OCI-LY1 (cell line): ENCODE results near the gene KRTAP11-1.

ENCODE experiments used
- H2AFZ ChIP-seq: fragments of 200-600 bp; sonication (generic), shearing (Covaris generic); 2 replicates; pipeline ENCODE4 v1.6.0; 2014; ENCODE audit warnings: antibody characterized with exemption, mild to moderate bottlenecking, low read length
- H3F3A ChIP-seq: fragments of 200-600 bp; sonication (generic), shearing (Covaris generic); 2 replicates; pipeline ENCODE4 v1.6.0; 2014; ENCODE audit warnings: mild to moderate bottlenecking, antibody characterized with exemption, low read length, moderate library complexity; ENCODE audit not compliant: insufficient read depth
- H3K27ac ChIP-seq: fragments of 200-600 bp; sonication (generic); 2 replicates; pipeline ENCODE4 v1.5.1; 2014; ENCODE audit warnings: low read length, mixed run types, mild to moderate bottlenecking, low read depth; ENCODE audit not compliant: poor library complexity, severe bottlenecking
- H3K27me3 ChIP-seq: fragments of 200-600 bp; sonication (generic); 2 replicates; pipeline ENCODE4 v1.6.0; 2014; ENCODE audit warnings: antibody characterized with exemption, mild to moderate bottlenecking, low read length, moderate library complexity; ENCODE audit not compliant: insufficient read depth
- H3K36me3 ChIP-seq: fragments of 200-600 bp; sonication (generic); 2 replicates; pipeline ENCODE4 v1.6.1; 2014; ENCODE audit warnings: mild to moderate bottlenecking, antibody characterized with exemption, low read length, moderate library complexity, mixed read lengths; ENCODE audit not compliant: insufficient read depth
- H3K4me1 ChIP-seq: fragments of 200-600 bp; sonication (generic); 2 replicates; pipeline ENCODE4 v1.5.1; 2014; ENCODE audit warnings: mild to moderate bottlenecking, low read length, moderate library complexity; ENCODE audit not compliant: insufficient read depth, severe bottlenecking
- H3K4me2 ChIP-seq: fragments of 200-600 bp; sonication (generic), shearing (Covaris generic); 2 replicates; pipeline ENCODE4 v1.6.1; 2014; ENCODE audit warnings: low read length
- H3K4me3 ChIP-seq: fragments of 200-600 bp; sonication (generic); 2 replicates; pipeline ENCODE4 v1.5.1; 2014; ENCODE audit warnings: low read length, low read depth, mild to moderate bottlenecking, mixed read lengths; ENCODE audit not compliant: poor library complexity, severe bottlenecking
- H3K79me2 ChIP-seq: fragments of 200-600 bp; shearing (Covaris generic); 2 replicates; pipeline ENCODE4 v1.6.1; 2016; ENCODE audit warnings: mixed run types, low read length, mixed read lengths; ENCODE audit not compliant: insufficient read depth
- H3K9ac ChIP-seq: fragments of 200-600 bp; sonication (generic), shearing (Covaris generic); 2 replicates; pipeline ENCODE4 v1.6.1; 2014; ENCODE audit warnings: mild to moderate bottlenecking, low read length, mixed read lengths
- H3K9me2 ChIP-seq: fragments of 200-600 bp; sonication (generic), shearing (Covaris generic); 2 replicates; pipeline ENCODE4 v1.6.1; 2014; ENCODE audit warnings: low read depth, mild to moderate bottlenecking, low read length, mixed read lengths
- H3K9me3 ChIP-seq: fragments of 200-600 bp; shearing (Covaris generic); 2 replicates; pipeline ENCODE4 v1.6.1; 2014; ENCODE audit warnings: low read length, mixed read lengths
- H4K20me1 ChIP-seq: fragments of 200-600 bp; sonication (generic), shearing (Covaris generic); 2 replicates; pipeline ENCODE4 v1.6.0; 2016; ENCODE audit warnings: mild to moderate bottlenecking, low read length; ENCODE audit not compliant: insufficient read depth
- EZH2 ChIP-seq: fragments of 200-600 bp; sonication (generic), shearing (Covaris generic); IDR thresholded peaks from 2 replicates; pipeline ENCODE4 v1.8.0; 2017; ENCODE audit warnings: borderline replicate concordance, mixed run types, mild to moderate bottlenecking, antibody characterized with exemption, low read length, moderate library complexity, mixed read lengths
- TF ChIP-seq, protein P1 (sequence below): fragments of 200-600 bp; sonication (generic), shearing (Covaris generic); IDR thresholded peaks from 2 replicates; pipeline ENCODE4 v1.5.1; 2017; ENCODE audit warnings: mild to moderate bottlenecking, antibody characterized with exemption, low read length, moderate library complexity, mixed read lengths

The KRTAP11-1 gene

DNA sequence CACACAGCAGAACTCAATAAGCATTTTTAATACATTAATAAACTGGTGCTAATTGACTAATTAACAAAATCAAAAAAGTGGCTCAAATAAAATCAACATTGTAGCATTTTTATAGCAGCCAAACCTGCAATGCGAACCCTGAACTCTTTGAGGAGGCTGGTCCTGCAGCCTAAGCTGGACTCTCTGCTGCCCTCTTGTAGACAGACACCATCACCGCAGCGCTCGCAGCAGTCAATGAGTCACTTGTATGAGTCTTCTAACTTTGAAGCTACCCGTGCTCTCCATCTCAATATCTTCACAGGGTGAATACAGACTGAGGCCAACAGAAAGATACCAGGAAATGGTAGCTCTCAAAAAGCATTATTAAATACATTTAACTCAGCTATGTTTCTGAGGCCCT lies 42.1 kb downstream of the KRTAP11-1 start:
- Histone ChIP-seq H3K27me3 (no peaks in the 10 kb centered on the region), H3K4me2 (no peak overlapping the region), H4K20me1 (no peaks in the 10 kb centered on the region), H3K9me3 (no peaks in the 10 kb centered on the region), H3K27ac (no peak overlapping the region), H3K79me2 (no peaks in the 10 kb centered on the region), H3K9me2 (no peaks in the 10 kb centered on the region), H2AFZ (no peak overlapping the region), H3F3A (no peaks in the 10 kb centered on the region), H3K4me3 (no peak overlapping the region), H3K36me3 (no peaks in the 10 kb centered on the region), H3K4me1 (no peaks in the 10 kb centered on the region), H3K9ac (no peak overlapping the region)
- no peak for TF ChIP-seq EZH2
- TF ChIP-seq, protein P1, sequence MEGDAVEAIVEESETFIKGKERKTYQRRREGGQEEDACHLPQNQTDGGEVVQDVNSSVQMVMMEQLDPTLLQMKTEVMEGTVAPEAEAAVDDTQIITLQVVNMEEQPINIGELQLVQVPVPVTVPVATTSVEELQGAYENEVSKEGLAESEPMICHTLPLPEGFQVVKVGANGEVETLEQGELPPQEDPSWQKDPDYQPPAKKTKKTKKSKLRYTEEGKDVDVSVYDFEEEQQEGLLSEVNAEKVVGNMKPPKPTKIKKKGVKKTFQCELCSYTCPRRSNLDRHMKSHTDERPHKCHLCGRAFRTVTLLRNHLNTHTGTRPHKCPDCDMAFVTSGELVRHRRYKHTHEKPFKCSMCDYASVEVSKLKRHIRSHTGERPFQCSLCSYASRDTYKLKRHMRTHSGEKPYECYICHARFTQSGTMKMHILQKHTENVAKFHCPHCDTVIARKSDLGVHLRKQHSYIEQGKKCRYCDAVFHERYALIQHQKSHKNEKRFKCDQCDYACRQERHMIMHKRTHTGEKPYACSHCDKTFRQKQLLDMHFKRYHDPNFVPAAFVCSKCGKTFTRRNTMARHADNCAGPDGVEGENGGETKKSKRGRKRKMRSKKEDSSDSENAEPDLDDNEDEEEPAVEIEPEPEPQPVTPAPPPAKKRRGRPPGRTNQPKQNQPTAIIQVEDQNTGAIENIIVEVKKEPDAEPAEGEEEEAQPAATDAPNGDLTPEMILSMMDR = peak; percentile 46

DNA sequence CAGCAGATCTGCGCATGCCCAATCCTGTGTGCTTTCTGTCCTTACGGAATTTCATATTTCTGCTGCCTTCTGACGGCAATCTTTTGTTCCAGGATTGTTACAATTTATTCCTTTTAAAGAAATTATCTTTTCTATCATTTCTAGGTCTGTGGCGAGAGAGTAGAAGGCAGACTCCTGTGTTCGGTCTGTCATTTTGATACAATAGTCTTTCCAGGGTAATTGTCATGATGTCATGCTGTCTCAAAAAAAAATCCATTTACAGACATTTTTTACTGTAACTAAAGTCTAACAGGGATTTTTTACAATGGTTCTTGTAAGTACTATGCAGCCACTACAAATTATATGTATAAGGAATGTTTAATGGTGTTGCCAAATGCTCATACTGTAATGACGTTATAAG lies 42.8 kb downstream of the KRTAP11-1 start:
- Histone ChIP-seq H3K79me2 (no peaks in the 10 kb centered on the region), H3K27me3 (no peaks in the 10 kb centered on the region), H3K36me3 (no peaks in the 10 kb centered on the region), H3K27ac (no peak overlapping the region), H3K9me3 (no peaks in the 10 kb centered on the region), H3F3A (no peaks in the 10 kb centered on the region), H3K4me2 (no peak overlapping the region), H2AFZ (no peak overlapping the region), H3K4me1 (no peaks in the 10 kb centered on the region), H4K20me1 (no peaks in the 10 kb centered on the region), H3K9ac (no peak overlapping the region), H3K9me2 (no peaks in the 10 kb centered on the region), H3K4me3 (no peak overlapping the region)
- no peak for TF ChIP-seq EZH2
- TF ChIP-seq, protein P1 = no peak

DNA sequence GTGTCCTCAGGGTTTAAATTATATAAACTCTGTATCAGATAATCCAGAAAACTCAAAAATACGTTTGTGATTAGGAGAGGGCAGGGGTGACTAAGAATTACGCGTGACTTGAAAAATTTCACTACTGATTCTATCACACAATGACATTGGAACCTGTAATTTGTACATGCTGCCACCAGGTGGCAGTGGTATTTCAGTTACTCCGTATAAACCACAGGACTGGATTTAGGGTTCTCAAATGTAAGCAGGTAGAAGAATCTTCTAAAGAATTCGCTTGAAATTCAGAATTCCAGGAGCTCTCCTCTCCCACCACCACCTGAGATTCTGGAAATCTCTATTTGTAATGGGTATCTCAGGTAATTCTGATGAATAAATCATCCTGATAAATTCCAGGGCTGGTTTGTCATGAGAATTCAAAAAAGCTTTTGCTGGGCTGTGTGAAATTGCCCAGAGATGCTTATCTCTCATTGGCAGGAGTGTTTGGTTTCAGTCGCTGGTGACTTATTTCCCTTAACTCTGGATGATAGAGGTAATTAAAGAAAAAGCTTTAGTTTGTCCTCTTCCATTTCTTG lies 50.1 kb downstream of the KRTAP11-1 start:
- no peak for TF ChIP-seq EZH2
- TF ChIP-seq, protein P1 = peak; percentile 81
- Histone ChIP-seq H3K9ac (no peak overlapping the region), H3K27ac (no peak overlapping the region), H3K9me2 (no peaks in the 10 kb centered on the region), H3K27me3 (no peaks in the 10 kb centered on the region), H3K9me3 (no peaks in the 10 kb centered on the region), H3K79me2 (no peaks in the 10 kb centered on the region), H3K36me3 (no peaks in the 10 kb centered on the region), H3F3A (no peaks in the 10 kb centered on the region), H3K4me3 (no peak overlapping the region), H3K4me1 (no peaks in the 10 kb centered on the region), H3K4me2 (no peak overlapping the region), H2AFZ (no peak overlapping the region), H4K20me1 (no peaks in the 10 kb centered on the region)
